Adrenal gland (tissue), 5 donors: ENCODE measurements around the gene B4GALNT3.

Experiments
- POLR2A ChIP-seq, 2 donors: fragments of 450-650 bp; IDR thresholded peaks; one replicate each; pipeline ENCODE4 v1.6.1; 2017; ENCODE audit warnings: antibody characterized with exemption in 2 of 2, mild to moderate bottlenecking in 2 of 2, moderate library complexity in 1 of 2
- TF ChIP-seq, protein P1 (sequence below), 6 experiments: fragments of 450-650 bp in 4 of 6; fragments of 200-600 bp in 2 of 6; sonication (generic) in 1 of 6; IDR thresholded peaks; 1 replicate in 5 of 6; 2 replicates in 1 of 6; pipeline versions ENCODE4 v1.5.1 to v1.8.0; 2016 to 2021; ENCODE audit warnings: antibody characterized with exemption in 6 of 6, mild to moderate bottlenecking in 2 of 6, moderate library complexity in 1 of 6
- donor health status: DM: no; HTN: no; CAD: no.

- no peak for TF ChIP-seq POLR2A (IDR thresholded peaks at IDR 0.05)
- TF ChIP-seq, protein P1, sequence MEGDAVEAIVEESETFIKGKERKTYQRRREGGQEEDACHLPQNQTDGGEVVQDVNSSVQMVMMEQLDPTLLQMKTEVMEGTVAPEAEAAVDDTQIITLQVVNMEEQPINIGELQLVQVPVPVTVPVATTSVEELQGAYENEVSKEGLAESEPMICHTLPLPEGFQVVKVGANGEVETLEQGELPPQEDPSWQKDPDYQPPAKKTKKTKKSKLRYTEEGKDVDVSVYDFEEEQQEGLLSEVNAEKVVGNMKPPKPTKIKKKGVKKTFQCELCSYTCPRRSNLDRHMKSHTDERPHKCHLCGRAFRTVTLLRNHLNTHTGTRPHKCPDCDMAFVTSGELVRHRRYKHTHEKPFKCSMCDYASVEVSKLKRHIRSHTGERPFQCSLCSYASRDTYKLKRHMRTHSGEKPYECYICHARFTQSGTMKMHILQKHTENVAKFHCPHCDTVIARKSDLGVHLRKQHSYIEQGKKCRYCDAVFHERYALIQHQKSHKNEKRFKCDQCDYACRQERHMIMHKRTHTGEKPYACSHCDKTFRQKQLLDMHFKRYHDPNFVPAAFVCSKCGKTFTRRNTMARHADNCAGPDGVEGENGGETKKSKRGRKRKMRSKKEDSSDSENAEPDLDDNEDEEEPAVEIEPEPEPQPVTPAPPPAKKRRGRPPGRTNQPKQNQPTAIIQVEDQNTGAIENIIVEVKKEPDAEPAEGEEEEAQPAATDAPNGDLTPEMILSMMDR (IDR thresholded peaks at IDR 0.05): no peak
These were observed 119.1 kb downstream of the B4GALNT3 start for GRCh38 chr12:578748-579419.
